ENCODE measurements around the gene SLC38A3. TPM values are rescaled to one million over a fixed set of nuclear protein-coding genes. Genes with fewer than 3 reads are reported as not detected.
"Not testable (repeated sequence)": the region's sequence is repeated elsewhere in the genome, so short reads cannot be mapped to it uniquely, and the experiment has no call there.

The SLC38A3 gene
- total and polyA plus RNA-seq, 12 donors, result 0.05 to 48.8 (median 0.28) TPM; not detected in 2

DNA sequence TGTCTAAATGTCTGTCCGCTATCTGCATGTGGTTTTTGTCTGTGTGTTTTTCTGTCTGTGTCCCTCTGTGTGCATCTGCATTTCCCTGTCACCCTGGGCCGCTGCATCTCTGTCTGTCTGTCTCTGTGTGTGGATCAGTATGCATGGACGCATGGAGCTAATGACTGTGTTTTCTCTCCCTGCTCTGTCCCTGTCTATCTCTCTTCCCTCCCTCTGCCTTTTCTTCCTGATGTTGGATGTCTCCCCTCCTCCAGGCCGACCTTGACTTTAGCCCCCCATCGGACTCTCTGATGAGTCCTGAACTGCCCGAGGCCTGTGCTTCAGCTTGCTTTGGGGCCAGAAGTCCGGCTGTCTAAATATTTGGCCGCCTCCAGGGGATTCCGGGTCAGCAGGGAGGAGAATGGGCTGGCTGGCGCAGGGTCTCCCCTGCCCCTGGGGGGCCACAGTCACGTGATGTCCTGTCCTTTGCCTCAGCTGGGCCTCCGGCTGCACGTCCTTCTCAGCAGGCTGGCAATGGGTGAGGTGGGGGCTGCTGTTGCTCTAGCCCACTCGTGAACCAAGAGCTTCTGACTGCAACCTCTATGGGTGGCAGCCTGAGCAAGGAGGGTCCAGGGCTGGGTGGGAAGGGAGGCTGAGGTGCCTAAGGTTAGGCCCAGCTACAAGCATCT, 3.7 kb downstream of the SLC38A3 start:
- no peak overlapping the region for H3K27ac ChIP-seq
- WGBS, 4 donors, result 55 to 73% (median 68%) methylated on average over 9 to 14 of the region's 14 CpGs
- H3K9me3 ChIP-seq (replicated peaks in 1 of 3), result no peaks in the 10 kb centered on the region
- no peak overlapping the region for H3K4me3 ChIP-seq
- peaks cover 25% of the 10 kb centered on the region for H3K27me3 ChIP-seq
- no peak for DNase-seq
- intact Hi-C loops (cut with DNase I), result no loop called here
- TF ChIP-seq, protein P1, sequence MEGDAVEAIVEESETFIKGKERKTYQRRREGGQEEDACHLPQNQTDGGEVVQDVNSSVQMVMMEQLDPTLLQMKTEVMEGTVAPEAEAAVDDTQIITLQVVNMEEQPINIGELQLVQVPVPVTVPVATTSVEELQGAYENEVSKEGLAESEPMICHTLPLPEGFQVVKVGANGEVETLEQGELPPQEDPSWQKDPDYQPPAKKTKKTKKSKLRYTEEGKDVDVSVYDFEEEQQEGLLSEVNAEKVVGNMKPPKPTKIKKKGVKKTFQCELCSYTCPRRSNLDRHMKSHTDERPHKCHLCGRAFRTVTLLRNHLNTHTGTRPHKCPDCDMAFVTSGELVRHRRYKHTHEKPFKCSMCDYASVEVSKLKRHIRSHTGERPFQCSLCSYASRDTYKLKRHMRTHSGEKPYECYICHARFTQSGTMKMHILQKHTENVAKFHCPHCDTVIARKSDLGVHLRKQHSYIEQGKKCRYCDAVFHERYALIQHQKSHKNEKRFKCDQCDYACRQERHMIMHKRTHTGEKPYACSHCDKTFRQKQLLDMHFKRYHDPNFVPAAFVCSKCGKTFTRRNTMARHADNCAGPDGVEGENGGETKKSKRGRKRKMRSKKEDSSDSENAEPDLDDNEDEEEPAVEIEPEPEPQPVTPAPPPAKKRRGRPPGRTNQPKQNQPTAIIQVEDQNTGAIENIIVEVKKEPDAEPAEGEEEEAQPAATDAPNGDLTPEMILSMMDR (IDR thresholded peaks at IDR 0.05), result no peak
- TF ChIP-seq POLR2A (IDR thresholded peaks at IDR 0.05), result no peak
- peaks cover 0 to 10% of the 10 kb centered on the region in 2 donors for H3K4me1 ChIP-seq (replicated peaks in 1 of 2)
- H3K36me3 ChIP-seq (replicated peaks in 1 of 2), result no peaks in the 10 kb centered on the region

DNA sequence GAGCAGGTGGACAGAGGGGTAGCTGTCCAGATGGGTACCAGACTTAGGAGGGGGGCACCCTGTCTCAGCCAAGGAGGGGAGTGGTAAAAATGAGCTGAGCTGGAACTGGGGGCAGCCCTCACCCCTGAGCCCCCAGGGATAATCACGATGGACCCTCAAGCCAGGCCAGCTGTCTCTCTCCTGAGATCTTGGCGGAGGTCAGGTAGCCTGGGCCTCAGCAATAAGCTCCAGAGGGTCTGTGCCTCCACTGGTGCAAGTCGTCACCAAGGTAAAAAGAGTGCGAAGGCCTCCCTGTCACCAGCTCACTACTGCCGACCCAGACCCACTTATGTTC, 5.1 kb downstream of the SLC38A3 start:
- H3K4me1 ChIP-seq (replicated peaks in 1 of 2), result peaks cover 0 to 7% of the 10 kb centered on the region in 2 donors
- TF ChIP-seq POLR2A (IDR thresholded peaks at IDR 0.05), result no peak
- TF ChIP-seq, protein P1 (IDR thresholded peaks at IDR 0.05), result no peak
- intact Hi-C loops (cut with DNase I), result no loop called here
- no peaks in the 10 kb centered on the region for H3K36me3 ChIP-seq (replicated peaks in 1 of 2)
- H3K9me3 ChIP-seq (replicated peaks in 1 of 3), result no peaks in the 10 kb centered on the region
- no peak for DNase-seq
- 60 to 85% (median 82%) methylated on average over 1 to 5 of the region's 5 CpGs for WGBS, 4 donors
- no peak overlapping the region for H3K4me3 ChIP-seq
- no peak overlapping the region for H3K27ac ChIP-seq
- H3K27me3 ChIP-seq, result peaks cover 13% of the 10 kb centered on the region

DNA sequence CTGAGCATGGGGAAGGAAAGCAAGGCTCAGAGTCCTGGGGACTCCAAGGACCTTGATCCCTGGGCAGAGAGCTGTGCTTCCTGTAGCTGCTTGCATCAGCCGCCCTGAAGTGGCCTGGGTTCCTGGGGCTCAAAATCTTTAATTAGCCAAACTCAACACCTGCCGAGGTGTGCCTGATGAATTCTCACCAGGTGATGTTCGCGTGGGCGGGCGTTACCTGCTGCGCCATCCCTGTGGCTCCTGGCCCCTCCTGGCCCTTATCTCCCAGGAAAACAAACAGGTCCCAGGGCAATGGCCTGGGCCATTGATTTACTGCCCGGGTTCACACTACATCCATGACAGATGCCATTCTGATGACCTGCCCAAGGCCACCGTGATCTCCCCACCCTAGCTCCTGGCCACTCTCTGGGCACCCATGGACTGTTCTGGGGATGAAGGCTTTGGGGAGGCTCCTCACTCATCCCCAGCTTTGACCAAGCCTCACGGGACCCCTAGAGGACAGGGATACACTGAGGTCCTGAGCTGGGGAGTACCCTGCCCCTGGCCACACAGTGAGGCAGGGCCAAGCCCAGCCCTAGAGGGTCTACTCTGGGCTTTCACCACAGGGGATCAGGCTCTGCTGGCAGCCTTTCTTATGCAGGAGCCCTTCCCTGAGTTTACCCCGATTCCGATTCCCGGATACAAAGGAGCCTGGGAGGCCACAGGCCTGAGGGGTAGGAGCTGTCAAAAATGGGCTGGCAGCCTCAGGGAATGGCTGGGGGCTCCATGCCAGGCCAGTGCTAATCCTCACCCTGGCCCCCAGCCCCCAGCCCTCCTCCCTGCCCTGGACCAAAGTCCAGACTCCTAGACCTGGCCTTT, 5.7 kb downstream of the SLC38A3 start:
- Histone ChIP-seq H3K36me3 (replicated peaks in 1 of 2) (no peaks in the 10 kb centered on the region), H3K4me3 (no peak overlapping the region), H3K27ac (no peak overlapping the region), H3K9me3 (replicated peaks in 1 of 3) (no peaks in the 10 kb centered on the region), H3K27me3 (peaks cover 7% of the 10 kb centered on the region), H3K4me1 (replicated peaks in 1 of 2) (peaks cover 0 to 1% of the 10 kb centered on the region in 2 donors)
- DNase-seq, result no peak
- TF ChIP-seq POLR2A (IDR thresholded peaks at IDR 0.05), result no peak
- TF ChIP-seq, protein P1 (IDR thresholded peaks at IDR 0.05), result no peak
- WGBS, 4 donors, result 81 to 88% (median 86%) methylated on average over 8 to 13 of the region's 13 CpGs
- intact Hi-C loops (cut with DNase I), result no loop called here

DNA sequence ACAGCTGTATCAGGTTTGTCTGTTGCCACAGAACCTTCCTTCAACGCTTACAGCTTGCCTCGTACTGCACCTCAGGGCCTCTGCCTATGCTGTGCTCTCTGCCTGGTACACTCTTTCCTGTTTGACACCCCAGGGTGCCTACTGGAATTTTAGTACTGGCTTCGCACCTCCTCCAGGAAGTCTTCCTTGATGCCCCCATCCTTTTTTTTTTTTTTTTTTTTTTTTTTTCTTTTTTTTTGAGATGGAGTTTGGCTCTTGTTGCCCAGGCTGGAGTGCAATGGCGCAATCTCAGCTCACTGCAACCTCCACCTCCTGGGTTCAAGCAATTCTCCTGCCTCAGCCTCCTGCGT, 6.3 kb downstream of the SLC38A3 start:
- intact Hi-C loops (cut with DNase I); H3K27me3 ChIP-seq; DNase-seq; H3K9me3 ChIP-seq (replicated peaks in 1 of 3); H3K36me3 ChIP-seq (replicated peaks in 1 of 2); H3K27ac ChIP-seq; H3K4me3 ChIP-seq; H3K4me1 ChIP-seq (replicated peaks in 1 of 2): not testable (repeated sequence)
- 91 to 97% (median 94%) methylated on average over 5 of the region's 5 CpGs for WGBS, 4 donors
